Activated naive CD8-positive, alpha-beta T cell treated with anti-CD3 and anti-CD28 coated beads, Interleukin-2, amount 50 U/mL, for 16 hours (primary cell): ENCODE measurements around the gene EYA2.
"Not testable (repeated sequence)": the region's sequence is repeated elsewhere in the genome, so short reads cannot be mapped to it uniquely, and the experiment has no call there.

Experiments used
- DNase-seq: peaks from one replicate; pipeline ENCODE4 v3.0.0-alpha.2; 2020; ENCODE audit warnings: low read depth, low spot score

The EYA2 gene

GRCh38 chr20:46895906-46896242 is 1.2 kb downstream of the EYA2 start:
- no peak for DNase-seq

GRCh38 chr20:46897328-46897880 is 2.8 kb downstream of the EYA2 start:
- no peak for DNase-seq

DNA sequence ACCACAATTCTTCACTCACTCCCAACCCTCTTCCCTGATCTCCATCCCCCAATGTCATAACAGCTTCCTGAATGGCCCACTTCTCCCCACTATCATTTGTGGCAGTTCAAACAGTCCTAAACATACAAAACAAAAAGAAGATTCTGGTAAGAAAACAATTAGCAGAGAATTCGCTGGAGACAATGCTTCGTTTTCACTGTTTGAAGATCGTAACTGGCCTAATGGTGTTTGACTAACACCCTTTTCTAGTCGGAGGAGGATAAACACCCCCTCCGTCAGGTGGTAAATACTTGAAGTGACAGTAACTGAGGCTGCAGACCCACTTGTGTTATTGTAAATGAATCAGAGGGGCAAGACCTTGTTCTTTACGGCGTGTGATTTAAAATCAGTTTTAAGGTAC is 3.8 kb downstream of the EYA2 start:
- DNase-seq = no peak

DNA sequence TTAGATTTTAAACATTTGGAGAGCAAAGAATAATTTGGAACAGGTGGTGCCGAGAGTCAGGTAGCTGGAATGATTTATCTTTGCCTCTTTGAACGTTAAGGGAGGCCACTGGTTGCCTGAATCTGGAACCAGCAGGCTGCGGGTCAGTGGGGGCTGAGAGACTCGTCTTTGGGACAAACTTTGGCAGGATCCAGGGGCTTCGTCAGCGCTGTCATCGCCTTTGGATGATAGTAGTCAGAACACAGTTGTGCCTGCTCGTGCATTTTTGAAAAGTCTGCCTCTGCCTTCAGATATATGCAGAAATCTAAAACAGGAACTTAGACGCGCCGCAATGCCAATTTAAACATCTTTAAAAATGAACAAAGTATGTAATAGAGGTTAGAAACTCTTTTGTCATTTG is 5.0 kb downstream of the EYA2 start:
- no peak for DNase-seq

- no peak for DNase-seq
These were observed 5.4 kb downstream of the EYA2 start for GRCh38 chr20:46900086-46900485.

DNA sequence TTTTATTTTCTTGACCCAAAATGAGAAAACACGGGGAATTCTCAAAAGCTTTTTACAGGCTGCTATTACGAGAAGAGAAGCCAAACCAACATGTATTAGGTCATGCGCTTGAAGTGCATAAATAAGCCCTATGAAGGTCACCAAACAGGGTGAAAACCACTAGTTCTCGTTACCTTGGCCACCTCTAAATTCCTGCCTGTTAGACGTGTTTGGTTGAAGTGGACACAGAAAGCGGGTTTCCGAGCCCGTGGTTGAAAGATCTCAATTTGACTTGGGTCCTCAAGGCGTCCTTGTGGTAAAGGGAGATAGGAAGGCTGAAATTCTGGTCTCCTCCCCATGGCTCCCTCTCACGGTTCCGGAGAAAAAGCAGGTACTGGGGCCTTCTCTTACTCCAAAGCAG is 6.2 kb downstream of the EYA2 start:
- DNase-seq = no peak

- DNase-seq = no peak
These were observed 7.0 kb downstream of the EYA2 start for GRCh38 chr20:46901638-46902037.

DNA sequence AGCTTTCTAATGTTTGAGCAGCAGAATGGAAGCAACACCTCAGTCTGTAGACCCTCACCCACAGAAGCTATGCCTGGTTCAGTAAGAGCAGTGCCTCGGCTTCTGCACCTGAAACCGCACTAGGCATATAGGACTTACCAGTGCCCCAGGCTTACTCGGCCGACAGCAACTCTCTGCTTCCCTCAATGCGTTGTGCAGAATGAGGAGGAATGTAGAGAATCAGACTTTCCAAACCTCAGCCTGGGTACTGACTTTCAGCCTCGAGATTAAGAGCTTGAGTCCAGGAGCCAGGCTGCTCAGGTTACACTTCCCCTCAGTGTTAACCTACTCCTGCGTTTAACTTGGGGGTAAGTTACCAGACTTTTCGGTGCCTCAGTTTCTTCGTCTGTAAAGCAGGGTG is 8.6 kb downstream of the EYA2 start:
- no peak for DNase-seq

- no peak for DNase-seq
These were observed 9.3 kb downstream of the EYA2 start for GRCh38 chr20:46903937-46904336.

GRCh38 chr20:46905364-46906125 is 10.9 kb downstream of the EYA2 start:
- DNase-seq = no peak

DNA sequence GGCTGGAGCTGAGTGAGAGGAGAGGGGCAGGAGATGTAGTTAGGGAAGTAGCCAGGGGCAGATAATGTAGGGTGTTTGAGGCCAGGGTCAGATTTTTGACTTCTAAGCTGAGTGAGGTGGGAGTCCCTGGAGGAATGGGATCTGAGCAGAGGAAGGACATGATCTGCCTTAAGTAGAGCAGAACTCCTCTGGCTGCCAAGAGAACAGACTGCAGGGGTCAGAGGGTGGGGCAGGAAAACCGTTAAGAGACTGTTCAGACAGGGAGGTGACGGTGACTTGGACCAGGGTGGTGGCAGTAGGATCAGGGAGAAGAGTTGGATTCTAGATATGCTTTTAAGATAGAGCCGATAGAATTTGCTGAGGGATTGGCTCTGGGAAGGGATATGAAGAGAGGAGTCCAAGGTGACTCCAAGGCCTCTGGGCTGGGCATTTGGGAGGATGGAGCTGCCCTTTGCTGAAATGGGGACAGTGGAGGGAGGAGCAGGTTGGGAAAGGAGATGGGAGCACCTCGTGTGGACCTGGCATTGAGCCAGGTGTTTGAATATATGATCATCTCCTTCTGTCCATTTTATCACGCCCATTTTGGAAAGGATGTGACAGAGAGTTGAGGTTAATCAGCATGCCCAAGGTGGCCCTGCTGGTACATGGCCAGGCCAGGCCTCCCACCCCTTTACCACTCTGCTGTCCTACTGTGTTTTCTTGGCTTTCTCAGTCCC is 18.8 kb downstream of the EYA2 start:
- no peak for DNase-seq

DNA sequence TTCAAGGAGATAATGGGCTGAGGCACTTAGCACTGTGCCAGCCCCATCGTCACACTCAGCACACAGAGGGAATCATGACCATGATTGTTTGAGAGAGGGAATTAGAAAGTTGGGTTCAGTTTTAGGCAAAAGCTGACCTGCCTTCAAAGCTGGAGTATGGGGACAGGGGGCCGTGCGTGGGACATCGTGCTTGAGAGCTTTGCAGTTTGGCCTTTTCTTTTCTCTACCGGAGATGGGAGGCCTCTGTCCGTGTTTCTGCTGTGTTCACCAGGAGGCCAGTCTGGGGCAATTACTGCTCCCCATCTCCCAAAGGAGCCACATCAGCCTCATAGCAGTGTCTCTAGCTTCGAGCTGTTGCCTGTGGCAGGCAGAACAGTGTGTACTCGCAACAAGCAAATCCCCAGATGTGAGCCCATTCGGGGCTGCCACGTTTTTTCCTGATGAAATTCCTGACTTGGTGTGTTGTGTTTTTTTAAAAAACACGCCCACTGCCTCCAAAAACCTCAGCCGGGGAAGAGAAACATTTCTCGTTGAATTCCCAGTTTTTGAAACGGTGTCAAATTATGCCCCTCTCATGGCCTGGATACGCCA is 20.2 kb downstream of the EYA2 start:
- no peak for DNase-seq

DNA sequence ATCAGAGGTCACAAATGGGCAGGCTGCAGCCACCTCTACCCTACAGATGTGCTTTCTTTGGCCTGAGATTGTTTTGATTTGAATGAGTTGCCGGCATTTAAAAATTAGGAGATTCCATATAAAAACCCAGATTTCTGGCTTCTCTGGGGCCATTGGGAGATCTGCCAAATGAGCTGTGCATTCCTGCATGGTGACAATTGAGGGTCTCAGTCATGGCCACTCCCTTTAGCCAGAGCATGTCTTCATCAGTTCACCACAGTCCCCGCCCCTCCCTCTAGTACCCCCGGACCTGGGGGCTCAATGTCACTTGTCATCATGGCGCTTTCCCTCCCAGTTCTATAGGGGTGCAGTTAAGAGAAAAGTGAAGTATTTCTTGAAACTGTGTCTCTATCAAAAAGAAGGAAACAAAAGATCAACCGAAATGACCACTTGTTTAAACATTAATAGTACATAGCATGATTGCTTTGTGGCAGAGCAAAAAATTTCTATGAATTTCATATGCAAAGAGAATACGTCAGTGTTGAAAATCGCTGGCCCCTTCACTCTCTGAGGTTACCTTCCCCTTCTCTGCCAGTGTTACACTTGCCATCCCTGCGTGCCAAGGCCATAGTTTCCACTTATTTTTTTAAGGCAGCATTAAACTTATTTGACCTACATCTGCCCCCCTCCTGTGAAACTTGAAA is 21.1 kb downstream of the EYA2 start:
- no peak for DNase-seq

- DNase-seq = no peak
These were observed 21.6 kb downstream of the EYA2 start for GRCh38 chr20:46916258-46916603.

- DNase-seq = no peak
These were observed 22.5 kb downstream of the EYA2 start for GRCh38 chr20:46917155-46917554.

DNA sequence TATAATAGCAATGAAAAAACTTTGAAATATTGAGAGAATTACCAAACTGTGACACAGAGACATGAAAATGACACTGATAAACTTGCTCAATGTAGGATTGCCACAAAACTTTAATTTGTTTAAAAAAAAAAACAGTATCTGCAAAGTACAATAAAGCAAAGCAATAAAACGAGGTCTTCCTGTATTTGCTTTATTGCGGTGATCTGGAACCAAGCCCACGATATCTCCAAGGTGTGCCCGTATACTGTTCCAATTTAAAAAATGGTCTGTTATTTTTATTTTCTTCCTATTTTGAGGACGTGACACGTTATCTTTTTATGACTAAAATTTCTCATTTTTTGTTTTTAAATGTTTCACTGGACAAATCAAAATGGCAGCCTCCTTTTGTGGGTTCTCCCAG is 25.5 kb downstream of the EYA2 start:
- no peak for DNase-seq

DNA sequence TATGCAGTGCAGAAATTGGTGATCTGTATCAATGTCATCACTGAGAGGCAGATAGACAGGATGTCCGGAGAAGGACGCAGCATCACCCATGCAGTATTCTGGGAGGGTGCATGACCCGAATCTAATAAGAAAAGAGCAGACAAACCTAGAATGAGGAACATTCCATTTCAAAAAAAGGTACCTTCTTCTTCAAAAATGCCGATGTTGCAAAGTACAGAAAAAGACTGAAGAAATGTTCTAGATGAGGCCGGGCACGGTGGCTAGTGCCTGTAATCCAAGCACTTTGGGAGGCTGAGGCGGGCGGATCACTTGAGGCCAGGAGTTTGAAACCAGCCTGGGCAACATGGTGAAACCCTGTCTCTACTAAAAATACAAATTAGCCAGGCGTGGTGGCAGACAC is 28.2 kb downstream of the EYA2 start:
- not testable (repeated sequence) for DNase-seq

DNA sequence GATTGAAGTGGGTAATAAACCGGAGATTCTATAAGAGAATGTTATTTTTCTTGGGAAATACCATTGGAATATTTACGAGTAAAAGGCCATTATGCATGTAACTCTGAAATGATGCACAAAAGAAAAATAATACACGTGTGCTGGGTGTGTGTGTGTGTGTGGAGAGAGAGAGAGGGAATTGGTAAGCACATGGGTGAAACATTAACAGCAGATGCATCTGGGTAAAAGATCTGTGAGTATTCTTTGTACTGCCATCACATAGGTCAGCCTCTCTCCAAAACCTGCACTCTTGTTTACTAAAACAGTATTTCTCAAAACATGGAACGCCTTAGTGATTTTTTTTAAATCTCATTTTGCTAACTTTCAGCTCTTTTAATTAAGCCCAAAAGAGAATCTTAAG is 28.9 kb downstream of the EYA2 start:
- no peak for DNase-seq

GRCh38 chr20:46928580-46929132 is 34.0 kb downstream of the EYA2 start:
- DNase-seq = no peak

DNA sequence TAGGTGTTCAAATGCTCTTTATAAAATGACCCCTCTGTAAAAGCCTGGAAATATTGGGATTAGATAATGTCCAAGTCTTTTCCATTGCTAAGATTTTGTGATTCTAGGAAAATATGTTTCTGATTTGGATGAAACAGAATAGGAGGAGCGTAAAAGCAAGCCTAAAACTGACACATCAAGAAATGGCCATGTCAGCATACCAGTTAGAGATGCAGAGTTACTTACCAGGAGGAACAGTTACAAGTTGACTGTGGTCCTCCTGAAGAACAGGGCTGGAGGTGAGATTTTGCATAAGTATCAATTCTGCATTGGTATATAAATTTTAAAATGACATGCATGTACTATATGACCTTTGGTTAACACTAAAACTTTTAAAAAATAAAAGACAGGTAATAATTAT is 35.3 kb downstream of the EYA2 start:
- no peak for DNase-seq

DNA sequence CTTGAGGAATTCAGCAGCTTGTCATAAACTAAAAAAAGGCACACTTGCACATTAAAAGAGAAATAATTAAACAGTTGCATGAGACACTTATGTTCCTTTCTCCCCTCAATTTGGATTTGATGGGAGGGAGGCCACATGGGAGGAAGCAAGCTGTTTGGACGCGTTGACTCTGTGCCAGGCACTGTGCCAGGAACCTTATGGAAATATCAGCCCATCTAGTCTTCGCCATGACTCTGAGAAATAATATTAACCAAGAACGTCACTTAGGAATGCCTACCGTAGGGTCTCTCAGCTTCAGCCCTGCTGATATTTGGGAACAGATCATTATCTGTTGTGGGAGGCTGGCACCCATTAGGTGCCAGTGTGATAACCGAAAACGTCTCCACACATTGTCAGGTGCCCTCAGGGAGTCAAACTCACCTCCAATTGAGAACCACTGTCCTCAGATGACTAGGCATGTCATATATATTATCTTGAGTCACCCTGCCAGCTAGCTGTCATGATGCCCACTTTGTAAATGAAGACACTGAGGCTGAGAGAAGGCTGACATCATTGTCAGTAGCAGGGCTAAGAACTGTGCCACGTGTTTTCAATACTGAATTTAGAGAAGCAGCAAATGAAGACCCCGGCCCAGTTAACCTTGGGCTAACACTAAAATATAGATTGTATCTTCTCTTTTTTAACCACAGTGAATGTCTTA is 36.1 kb downstream of the EYA2 start:
- DNase-seq = no peak
